Upper lobe of left lung (tissue), 6 donors: ENCODE results near the gene GRAMD1A. TPM values are rescaled to one million over a fixed set of nuclear protein-coding genes. Genes with fewer than 3 reads are reported as not detected.
"Not testable (repeated sequence)": the region's sequence is repeated elsewhere in the genome, so short reads cannot be mapped to it uniquely, and the experiment has no call there.

Experiments
- ATAC-seq, 2 donors: fragments of 200-7000 bp; cut with Tn5 transposase; one replicate each; pipeline ENCODE4 v1.9.1; 2022; ENCODE audit warnings: mild to moderate bottlenecking in 2 of 2, moderate library complexity in 2 of 2; ENCODE audit not compliant: low FRiP score in 2 of 2
- DNase-seq, 2 donors: peaks; one replicate each; pipeline ENCODE4 v3.0.0-alpha.2; 2019 to 2020
- H3K27ac ChIP-seq, 4 donors: fragments of 200-600 bp; sonication (generic); one replicate each; pipeline ENCODE4 v1.5.1; 2016 to 2019
- H3K27me3 ChIP-seq, 4 donors: fragments of 200-600 bp; sonication (generic); one replicate each; pipeline ENCODE4 v1.5.1; 2017 to 2019
- H3K36me3 ChIP-seq, 4 donors: fragments of 200-600 bp; sonication (generic); one replicate each; pipeline ENCODE4 v1.5.1; 2016 to 2019
- H3K4me1 ChIP-seq, 4 donors: fragments of 200-600 bp; sonication (generic); one replicate each; pipeline ENCODE4 v1.5.1; 2018 to 2019
- H3K4me3 ChIP-seq, 4 donors: fragments of 200-600 bp; sonication (generic); one replicate each; pipeline ENCODE4 v1.5.1; 2017 to 2019; ENCODE audit warnings: mild to moderate bottlenecking in 2 of 4, moderate library complexity in 1 of 4
- H3K9me3 ChIP-seq, 4 donors: fragments of 200-600 bp; sonication (generic); one replicate each; pipeline ENCODE4 v1.5.1; 2018 to 2019
- EP300 ChIP-seq, 4 donors: sonication (generic); formaldehyde crosslinking; IDR thresholded peaks; one replicate each; pipeline ENCODE4 v1.5.1; 2017; ENCODE audit warnings: antibody characterized with exemption in 4 of 4, control low read depth in 2 of 4
- POLR2A ChIP-seq, 4 donors: fragments of 450-650 bp; IDR thresholded peaks; one replicate each; pipeline ENCODE4 v1.5.1; 2016 to 2017; ENCODE audit warnings: antibody characterized with exemption in 4 of 4, mild to moderate bottlenecking in 2 of 4
- POLR2AphosphoS5 ChIP-seq, 2 donors: sonication (generic); formaldehyde crosslinking; IDR thresholded peaks; one replicate each; pipeline ENCODE4 v1.5.1; 2017; ENCODE audit warnings: antibody characterized with exemption in 2 of 2
- whole genome bisulfite sequencing, 2 donors: methylation state at CpG; one replicate each; pipeline ENCODE4 v1.1.5; 2017 to 2018; 5-methylcytosine and 5-hydroxymethylcytosine counted together
- total RNA-seq, 6 donors: library from RNA; depleted of rRNA in 4 of 6; stranded (reverse); fragments of >200 nt in 4 of 6; gene quantifications; one replicate each; pipeline versions ENCODE4 v1.1.0 to v1.2.1, GENCODE V29; 2016 to 2021
- TF ChIP-seq, protein P1 (sequence below), 6 experiments: fragments of 450-650 bp in 4 of 6; fragments of 200-600 bp in 2 of 6; sonication (generic) in 2 of 6; IDR thresholded peaks; one replicate each; pipeline ENCODE4 v1.5.1; 2016 to 2019; ENCODE audit warnings: antibody characterized with exemption in 6 of 6
- donor health status: DM: no; HTN: no; CAD: no; lungs with moderate emphysema.
- donor health status: DM: no; HTN: yes; CAD: no; lungs with severe emphysema.

GRAMD1A gene
- total RNA-seq, 6 donors from 2014 or later = 85.1 to 206 (median 119) TPM

- Histone ChIP-seq H3K4me3 (no peak overlapping the region), H3K36me3 (peaks cover 20 to 79% (median 62%) of the 10 kb centered on the region in 4 donors), H3K27me3 (no peaks in the 10 kb centered on the region), H3K4me1 (peaks cover 42 to 72% (median 63%) of the 10 kb centered on the region in 4 donors), H3K27ac (peak overlapping the region; percentile 11 to 99 (median 72)), H3K9me3 (no peaks in the 10 kb centered on the region)
- ATAC-seq (no peak), DNase-seq (no peak)
- 84 to 85% methylated on average over 13 to 16 of the region's 18 CpGs for WGBS, 2 donors
- TF ChIP-seq EP300 (IDR thresholded peaks at IDR 0.05) (no peak), POLR2AphosphoS5 (IDR thresholded peaks at IDR 0.05) (no peak), POLR2A (IDR thresholded peaks at IDR 0.05) (no peak)
- TF ChIP-seq, protein P1, sequence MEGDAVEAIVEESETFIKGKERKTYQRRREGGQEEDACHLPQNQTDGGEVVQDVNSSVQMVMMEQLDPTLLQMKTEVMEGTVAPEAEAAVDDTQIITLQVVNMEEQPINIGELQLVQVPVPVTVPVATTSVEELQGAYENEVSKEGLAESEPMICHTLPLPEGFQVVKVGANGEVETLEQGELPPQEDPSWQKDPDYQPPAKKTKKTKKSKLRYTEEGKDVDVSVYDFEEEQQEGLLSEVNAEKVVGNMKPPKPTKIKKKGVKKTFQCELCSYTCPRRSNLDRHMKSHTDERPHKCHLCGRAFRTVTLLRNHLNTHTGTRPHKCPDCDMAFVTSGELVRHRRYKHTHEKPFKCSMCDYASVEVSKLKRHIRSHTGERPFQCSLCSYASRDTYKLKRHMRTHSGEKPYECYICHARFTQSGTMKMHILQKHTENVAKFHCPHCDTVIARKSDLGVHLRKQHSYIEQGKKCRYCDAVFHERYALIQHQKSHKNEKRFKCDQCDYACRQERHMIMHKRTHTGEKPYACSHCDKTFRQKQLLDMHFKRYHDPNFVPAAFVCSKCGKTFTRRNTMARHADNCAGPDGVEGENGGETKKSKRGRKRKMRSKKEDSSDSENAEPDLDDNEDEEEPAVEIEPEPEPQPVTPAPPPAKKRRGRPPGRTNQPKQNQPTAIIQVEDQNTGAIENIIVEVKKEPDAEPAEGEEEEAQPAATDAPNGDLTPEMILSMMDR (IDR thresholded peaks at IDR 0.05) = no peak
Measured at GRCh38 chr19:35011737-35012682, 11.9 kb downstream of the GRAMD1A start.

- H3K36me3 ChIP-seq = peaks cover 28 to 91% (median 74%) of the 10 kb centered on the region in 4 donors
- TF ChIP-seq EP300 (IDR thresholded peaks at IDR 0.05) (no peak), POLR2AphosphoS5 (IDR thresholded peaks at IDR 0.05) (peak in 1 of 2 donors; percentile 43), POLR2A (IDR thresholded peaks at IDR 0.05) (peak in 1 of 4 donors; percentile 7)
- TF ChIP-seq, protein P1 (IDR thresholded peaks at IDR 0.05) = peak; percentile 97 to 99 (median 98)
- no peaks in the 10 kb centered on the region for H3K27me3 ChIP-seq
- ATAC-seq (peak; percentile 86 to 88), DNase-seq (peak; percentile 86 to 90)
- peak overlapping the region; percentile 11 to 99 (median 72) for H3K27ac ChIP-seq
- peaks cover 30 to 60% (median 52%) of the 10 kb centered on the region in 4 donors for H3K4me1 ChIP-seq
- no peaks in the 10 kb centered on the region for H3K9me3 ChIP-seq
- H3K4me3 ChIP-seq = no peak overlapping the region
- 54 to 60% methylated on average over 23 to 32 of the region's 32 CpGs for WGBS, 2 donors
Measured at GRCh38 chr19:35013041-35013819, 13.1 kb downstream of the GRAMD1A start.

GRCh38 chr19:35013820-35014754, 14.0 kb downstream of the GRAMD1A start:
- Histone ChIP-seq H3K36me3 (peaks cover 33 to 96% (median 80%) of the 10 kb centered on the region in 4 donors), H3K4me3 (no peak overlapping the region), H3K27ac (peak overlapping the region; percentile 27 to 99 (median 72)), H3K4me1 (peaks cover 25 to 52% (median 44%) of the 10 kb centered on the region in 4 donors), H3K9me3 (no peaks in the 10 kb centered on the region), H3K27me3 (no peaks in the 10 kb centered on the region)
- ATAC-seq (no peak), DNase-seq (peak in 1 of 2 donors; percentile 45)
- TF ChIP-seq POLR2A (IDR thresholded peaks at IDR 0.05) (no peak), EP300 (IDR thresholded peaks at IDR 0.05) (no peak), POLR2AphosphoS5 (IDR thresholded peaks at IDR 0.05) (no peak)
- TF ChIP-seq, protein P1 (IDR thresholded peaks at IDR 0.05) = no peak
- WGBS, 2 donors = 66 to 82% methylated on average over 9 to 19 of the region's 23 CpGs

GRCh38 chr19:35014774-35015173, 14.7 kb downstream of the GRAMD1A start:
- WGBS, 2 donors = 93 to 95% methylated on average over 4 of the region's 4 CpGs
- peak overlapping the region in 1 of 4 donors; percentile 2 for H3K27ac ChIP-seq
- not testable (repeated sequence) for H3K27me3 ChIP-seq, H3K4me3 ChIP-seq, H3K9me3 ChIP-seq, DNase-seq, ATAC-seq
- H3K4me1 ChIP-seq = peaks cover 25 to 45% (median 38%) of the 10 kb centered on the region in 4 donors
- peaks cover 35 to 96% (median 80%) of the 10 kb centered on the region in 4 donors for H3K36me3 ChIP-seq
